ENCODE data around the gene SECTM1. TPM values are rescaled to one million over a fixed set of nuclear protein-coding genes. Genes with fewer than 3 reads are reported as not detected.
A peak's percentile ranks its signal among the peaks of the same experiment; 100 is the strongest.

The SECTM1 gene
- total and polyA plus RNA-seq, 9 of the 15 experiments (the other 6 are each of a cell fraction or from before 2014, with no cell fraction given), result 0.11 to 0.46 (median 0.18) TPM; not detected in 6

DNA sequence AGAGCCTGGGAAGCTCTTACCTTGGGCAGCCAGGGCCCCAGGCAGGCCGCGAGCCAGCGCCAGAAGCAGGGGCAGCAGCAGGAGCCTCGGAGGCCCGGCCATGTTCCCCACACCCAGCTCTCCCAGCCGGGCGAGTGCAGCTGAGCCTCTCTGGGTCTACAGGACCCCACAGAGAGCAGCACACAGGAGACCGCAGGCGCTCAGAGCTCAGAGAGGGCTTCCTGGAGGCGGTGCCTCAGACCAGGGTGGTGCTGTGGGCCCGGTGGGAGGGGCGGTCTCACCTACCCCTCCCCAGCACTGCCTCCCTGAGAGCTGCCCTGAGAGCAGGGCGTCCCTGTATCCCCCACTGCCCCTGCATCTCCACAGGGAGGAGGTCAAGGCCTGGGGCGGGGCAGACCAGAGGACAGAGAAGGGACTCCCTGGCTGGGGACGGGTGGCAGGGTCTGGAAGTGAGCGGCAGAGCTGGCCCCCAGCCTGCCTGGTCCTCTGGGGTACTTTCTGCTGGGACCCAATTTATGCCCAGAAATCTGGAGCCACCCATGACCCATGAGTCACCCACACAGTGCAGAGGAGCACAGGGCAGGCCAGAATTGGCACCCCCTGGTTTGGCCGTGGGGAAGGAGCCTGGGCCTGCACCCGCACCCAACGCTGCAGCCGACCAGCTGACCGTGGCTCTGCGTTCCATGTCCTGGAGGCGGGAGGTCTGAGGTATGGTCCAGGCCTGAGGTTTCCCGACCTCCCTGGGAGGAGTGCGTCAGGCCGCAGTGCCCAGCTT, 16.0 kb downstream of the SECTM1 start, which contains the start of gene CD7:
Gene CD7, minus strand, starts transcription at position 215 of the 775 bp plus-strand sequence. Its CDS starts 113 bp downstream, at position 102.
- no peak within 1 kb of the TSS for H3K4me3 ChIP-seq
- no TSS peak for BruUV-seq (replicated peaks)
- WGBS (ENCODE audit: insufficient coverage, low coverage, missing lambda C conversion rate), result 81% methylated on average over 23 of the region's 26 CpGs
- peak within 1 kb of the TSS; percentile 44; the same call in 1 of the 2 replicates for H2AFZ ChIP-seq (ENCODE audit: low read depth, low read length)
- peak within 1 kb of the TSS in 1 of 2 experiments; percentile 71; a peak in 2 of 4 replicates for H3K9ac ChIP-seq (ENCODE audit: insufficient read depth in 1 of 2, low read depth in 2 of 2, low read length in 2 of 2)
- peaks cover 16 to 92% of the 10 kb centered on the region in 2 experiments; a peak in 4 of 5 replicates for H3K4me1 ChIP-seq (replicated peaks in 1 of 2; ENCODE audit: control insufficient read depth in 2 of 2, insufficient read depth in 2 of 2, low read length in 2 of 2)
- intact Hi-C loops (cut with micrococcal nuclease) (no loop called here), in situ Hi-C loops (cut with MboI) (no loop called here)
- H4K20me1 ChIP-seq (replicated peaks; ENCODE audit: control insufficient read depth, insufficient read depth, low read length), result no peaks in the 10 kb centered on the region
- H3K4me2 ChIP-seq (ENCODE audit: insufficient read depth, low read length), result no peak within 1 kb of the TSS
- H3K79me2 ChIP-seq (ENCODE audit: control insufficient read depth, insufficient read depth, low read length), result no peaks in the 10 kb centered on the region
- FAIRE-seq (no peak), DNase-seq (ENCODE audit: extremely low read depth in 1 of 4, low spot score in 3 of 4) (no peak), ATAC-seq (no peak)
- no peaks in the 10 kb centered on the region for H3K36me3 ChIP-seq (ENCODE audit: control insufficient read depth, insufficient read depth, low read length)
- TF ChIP-seq, protein P1, sequence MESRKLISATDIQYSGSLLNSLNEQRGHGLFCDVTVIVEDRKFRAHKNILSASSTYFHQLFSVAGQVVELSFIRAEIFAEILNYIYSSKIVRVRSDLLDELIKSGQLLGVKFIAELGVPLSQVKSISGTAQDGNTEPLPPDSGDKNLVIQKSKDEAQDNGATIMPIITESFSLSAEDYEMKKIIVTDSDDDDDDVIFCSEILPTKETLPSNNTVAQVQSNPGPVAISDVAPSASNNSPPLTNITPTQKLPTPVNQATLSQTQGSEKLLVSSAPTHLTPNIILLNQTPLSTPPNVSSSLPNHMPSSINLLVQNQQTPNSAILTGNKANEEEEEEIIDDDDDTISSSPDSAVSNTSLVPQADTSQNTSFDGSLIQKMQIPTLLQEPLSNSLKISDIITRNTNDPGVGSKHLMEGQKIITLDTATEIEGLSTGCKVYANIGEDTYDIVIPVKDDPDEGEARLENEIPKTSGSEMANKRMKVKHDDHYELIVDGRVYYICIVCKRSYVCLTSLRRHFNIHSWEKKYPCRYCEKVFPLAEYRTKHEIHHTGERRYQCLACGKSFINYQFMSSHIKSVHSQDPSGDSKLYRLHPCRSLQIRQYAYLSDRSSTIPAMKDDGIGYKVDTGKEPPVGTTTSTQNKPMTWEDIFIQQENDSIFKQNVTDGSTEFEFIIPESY (CRISPR knock-in tag; IDR thresholded peaks at IDR 0.05), result peak; percentile 37; the same call in 1 of the 2 replicates
- TF ChIP-seq, protein P2, sequence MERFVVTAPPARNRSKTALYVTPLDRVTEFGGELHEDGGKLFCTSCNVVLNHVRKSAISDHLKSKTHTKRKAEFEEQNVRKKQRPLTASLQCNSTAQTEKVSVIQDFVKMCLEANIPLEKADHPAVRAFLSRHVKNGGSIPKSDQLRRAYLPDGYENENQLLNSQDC (CRISPR knock-in tag; IDR thresholded peaks at IDR 0.05), result no peak
- ChIA-PET CTCF (ENCODE audit: low intra/inter-chr PET ratio) (no interaction called here), POLR2A (interaction anchor here (0.6 to 1.0 kb wide), 5 partner anchors 22 to 1698 kb away, joined by 3 to 5 read pairs (median 3); no protein-coding TSS in a partner anchor)
- peaks cover 10% of the 10 kb centered on the region for H3K9me3 ChIP-seq (replicated peaks; ENCODE audit: control insufficient read depth, insufficient read depth, low read depth, low read length)
- H3K9me1 ChIP-seq (ENCODE audit: control insufficient read depth, insufficient read depth, low read length), result no peaks in the 10 kb centered on the region
- no peaks in the 10 kb centered on the region for H3K27me3 ChIP-seq (ENCODE audit: control insufficient read depth in 2 of 2, insufficient read depth in 2 of 2, low read length in 2 of 2)
- no peak within 1 kb of the TSS for H3K27ac ChIP-seq (ENCODE audit: extremely low read depth, low read depth, low read length)
